AG09319 (cell line): Measurements from ENCODE around the gene KLHL29.

ENCODE experiments used
- DNase-seq: peaks from one replicate; pipeline ENCODE4 v3.0.0-alpha.2; 2010; ENCODE audit warnings: low read depth; ENCODE audit errors: extremely low read depth
- CTCF ChIP-seq: IDR thresholded peaks from 2 replicates; pipeline ENCODE4 v1.5.1; 2011; ENCODE audit warnings: low read depth, mild to moderate bottlenecking, inconsistent platforms, low read length, moderate library complexity

KLHL29 gene

GRCh38 chr2:23600346-23600745 lies 215.4 kb downstream of the KLHL29 start:
- DNase-seq, result no peak

GRCh38 chr2:23601301-23601965 lies 216.5 kb downstream of the KLHL29 start:
- no peak for TF ChIP-seq CTCF
- DNase-seq, result no peak

More at GRCh38 chr2:23600346-23600745, 215.4 kb downstream of the KLHL29 start:
- no peak for TF ChIP-seq CTCF

GRCh38 chr2:23602116-23602515 lies 217.1 kb downstream of the KLHL29 start:
- no peak for TF ChIP-seq CTCF
- DNase-seq, result peak; percentile 12

DNA sequence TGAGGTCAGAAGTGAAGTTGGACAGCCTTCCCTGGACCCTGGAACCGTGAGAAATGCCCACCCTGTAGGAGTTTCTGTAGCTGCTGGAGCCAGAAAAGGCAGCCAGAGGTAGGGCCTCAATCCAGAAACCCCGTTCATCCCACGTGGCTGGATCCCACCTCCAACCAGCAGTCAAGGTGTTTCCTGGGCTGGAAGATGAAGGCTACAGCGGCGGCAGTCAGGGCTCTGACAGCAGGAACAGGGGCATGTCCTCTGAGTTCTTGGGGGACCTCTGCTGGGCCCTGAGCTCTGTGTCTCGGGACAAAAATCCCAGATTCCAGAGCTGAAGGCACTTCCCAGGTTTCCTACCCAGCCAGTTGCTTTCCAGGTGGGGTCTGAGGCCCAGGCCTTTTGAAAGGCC lies 218.2 kb downstream of the KLHL29 start:
- DNase-seq, result no peak
- TF ChIP-seq CTCF, result no peak

GRCh38 chr2:23603581-23603980 lies 218.6 kb downstream of the KLHL29 start:
- DNase-seq, result no peak
- TF ChIP-seq CTCF, result no peak

- TF ChIP-seq CTCF, result no peak
- DNase-seq, result no peak
These were observed 219.8 kb downstream of the KLHL29 start for GRCh38 chr2:23604731-23605130.

- TF ChIP-seq CTCF, result no peak
- DNase-seq, result no peak
These were observed 220.3 kb downstream of the KLHL29 start for GRCh38 chr2:23605236-23605635.
